Left lobe of liver (tissue), 2 donors: Measurements from ENCODE around the gene LSAMP. TPM values are rescaled to one million over a fixed set of nuclear protein-coding genes. Genes with fewer than 3 reads are reported as not detected.
"Not testable (repeated sequence)": the region's sequence is repeated elsewhere in the genome, so short reads cannot be mapped to it uniquely, and the experiment has no call there.

Source experiments
- ATAC-seq: fragments of 200-7000 bp; cut with Tn5 transposase; one replicate; pipeline ENCODE4 v1.9.1; 2020; ENCODE audit warnings: mild to moderate bottlenecking, moderate library complexity
- DNase-seq: peaks from one replicate; pipeline ENCODE4 v3.0.0-alpha.2; 2020; ENCODE audit warnings: low spot score
- total RNA-seq: library from RNA; stranded (reverse); gene quantifications from one replicate; pipeline ENCODE4 v1.2.1, GENCODE V29; 2021
- donor health status: DM: no; HTN: no; CAD: no; lungs with moderate emphysema.
- donor health status: DM: no; HTN: yes; CAD: no.

Gene LSAMP
- total RNA-seq, 1 donor from 2014 or later: 0.28 TPM

DNA sequence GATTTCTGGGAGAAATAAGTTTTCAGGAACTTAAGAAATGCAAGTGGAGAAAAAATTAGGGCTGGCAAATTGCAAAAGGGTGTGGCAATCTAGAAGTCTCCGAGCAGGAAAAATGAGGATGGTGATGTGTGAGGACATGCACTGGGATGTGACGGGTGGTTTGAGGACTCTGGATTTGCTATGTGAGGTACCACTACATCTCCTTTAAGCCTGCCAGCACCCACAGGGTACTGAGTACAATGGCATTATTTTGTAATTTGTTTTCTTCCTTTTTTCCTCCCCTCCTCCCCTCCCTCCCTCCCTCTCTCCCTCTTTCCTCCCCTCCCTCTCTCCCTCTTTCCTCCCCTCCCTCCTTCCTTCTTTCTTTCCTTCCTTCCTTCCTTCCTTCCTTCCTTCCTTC lies 584.5 kb downstream of the LSAMP start:
- DNase-seq: no peak
- ATAC-seq: no peak

DNA sequence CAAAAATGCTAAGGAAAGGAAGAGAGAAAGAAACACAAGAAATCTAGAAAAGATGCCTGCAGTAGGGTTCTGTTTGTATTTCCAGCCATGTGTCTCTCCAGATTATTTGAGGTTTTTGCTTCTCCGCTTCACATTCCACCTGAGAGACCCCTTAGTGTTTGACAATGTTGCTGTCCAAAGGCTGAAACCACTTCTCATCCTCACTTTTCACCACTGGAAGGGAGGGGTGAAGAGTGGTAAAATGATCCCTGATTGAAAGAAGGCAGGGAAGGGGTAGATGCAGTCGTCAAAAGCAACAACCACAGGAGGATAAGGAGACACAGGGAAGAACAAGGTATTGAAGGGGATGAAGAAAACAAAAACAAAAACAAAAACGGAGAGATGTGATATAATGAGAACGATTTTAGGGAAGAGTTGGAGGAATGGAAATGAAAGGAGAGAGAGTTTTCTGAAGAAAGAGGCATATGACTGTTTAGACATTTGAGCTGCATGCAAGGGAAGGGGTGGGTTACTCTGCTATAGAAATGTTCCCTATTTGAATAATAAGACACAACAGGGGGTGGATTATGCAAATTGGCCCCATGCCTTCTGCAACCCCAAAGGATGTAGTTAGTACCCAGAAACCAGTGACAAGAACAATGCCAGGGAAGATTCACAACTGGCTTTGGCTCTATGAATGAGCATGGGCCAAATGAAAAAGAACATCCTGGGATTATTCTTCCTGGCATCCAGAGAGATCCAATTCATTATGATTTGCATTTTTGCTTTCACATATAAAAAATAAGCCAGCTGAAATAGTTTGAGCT lies 586.1 kb downstream of the LSAMP start:
- DNase-seq: no peak
- no peak for ATAC-seq

DNA sequence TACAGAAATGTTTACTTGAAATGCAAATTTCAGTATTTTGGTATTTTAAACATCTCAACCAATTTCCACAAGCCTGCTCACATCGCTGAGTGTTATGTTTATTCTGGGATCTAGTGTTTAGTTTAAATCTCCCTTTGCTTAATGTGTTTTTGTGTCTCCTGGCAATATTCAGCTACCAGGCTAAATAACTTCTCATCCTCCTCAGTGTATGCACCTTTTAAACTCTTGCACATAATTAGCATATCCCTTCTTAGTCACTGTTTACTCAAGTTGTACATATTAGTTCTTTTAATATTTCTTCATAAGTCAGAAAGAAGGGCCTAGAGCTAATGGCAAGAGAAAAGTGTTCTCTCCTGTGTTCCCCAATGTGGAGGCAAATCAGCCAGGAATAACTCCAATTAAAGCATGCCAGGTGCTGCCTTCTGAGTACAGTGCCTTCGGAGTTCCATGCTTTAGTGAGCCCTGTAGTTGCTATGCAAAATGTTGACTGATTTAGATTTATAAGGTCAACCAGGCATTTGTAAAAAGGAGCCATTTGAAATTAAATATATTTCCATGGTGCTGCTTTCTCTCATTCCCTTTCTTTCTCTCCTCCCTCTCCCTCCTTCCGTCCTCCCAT lies 587.7 kb downstream of the LSAMP start:
- ATAC-seq (no peak), DNase-seq (no peak)

DNA sequence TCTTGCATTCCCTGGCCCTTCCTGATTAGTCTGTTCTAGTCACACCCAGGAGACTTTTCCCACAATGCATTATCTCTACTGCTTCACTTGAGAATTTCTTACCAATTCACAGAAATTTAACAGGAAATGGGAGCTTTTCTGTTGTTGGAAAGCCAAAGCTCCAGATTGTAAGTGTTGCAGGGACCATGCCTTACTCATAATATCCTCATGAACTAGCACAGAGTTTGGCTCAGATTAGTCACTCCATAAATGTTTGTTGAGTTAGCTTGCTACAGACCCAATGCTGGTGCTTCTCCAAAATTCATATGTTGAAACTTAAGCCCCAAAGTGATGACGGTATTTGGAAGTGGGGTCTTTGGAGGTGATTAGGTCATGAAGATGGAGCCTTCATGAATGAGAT lies 589.4 kb downstream of the LSAMP start:
- ATAC-seq (no peak), DNase-seq (no peak)

DNA sequence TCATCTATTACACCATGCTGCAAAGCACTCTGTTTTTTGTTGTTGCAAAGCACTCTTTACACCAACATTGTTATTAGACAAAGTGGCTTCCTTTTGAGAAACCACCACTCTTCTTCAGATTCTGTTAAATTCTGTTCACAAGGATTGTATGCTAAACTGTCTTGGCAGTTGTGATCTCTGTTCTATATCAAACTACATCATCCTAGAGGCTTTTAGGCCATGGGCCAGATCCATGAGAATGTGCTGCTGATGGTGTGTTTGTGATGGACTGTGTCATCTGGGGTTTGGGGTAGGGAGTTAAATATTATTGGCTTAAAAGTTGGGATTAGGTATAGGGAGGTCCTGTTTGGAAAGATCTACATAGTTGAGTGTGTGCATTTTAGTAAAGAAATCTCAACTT lies 592.2 kb downstream of the LSAMP start:
- ATAC-seq (no peak), DNase-seq (no peak)

DNA sequence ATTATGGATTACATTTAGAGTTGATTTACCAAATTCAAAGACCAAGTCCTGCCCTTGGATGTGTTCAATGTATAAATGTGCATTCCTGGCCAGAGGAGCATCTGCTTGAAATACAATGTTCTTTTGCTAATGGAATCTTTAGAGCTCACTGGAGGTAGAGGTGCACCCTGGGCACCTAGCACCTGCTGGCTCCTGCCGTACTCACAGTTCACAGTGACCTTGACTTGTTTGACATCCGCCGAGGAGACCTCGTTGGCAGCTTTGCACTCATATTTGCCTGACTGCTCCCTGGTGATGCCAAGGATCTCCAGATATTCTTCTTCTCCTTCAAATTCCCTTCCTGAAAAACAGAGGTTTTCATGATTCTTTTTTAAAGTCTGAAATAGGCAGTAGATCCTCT lies 593.0 kb downstream of the LSAMP start:
- ATAC-seq: no peak
- no peak for DNase-seq

DNA sequence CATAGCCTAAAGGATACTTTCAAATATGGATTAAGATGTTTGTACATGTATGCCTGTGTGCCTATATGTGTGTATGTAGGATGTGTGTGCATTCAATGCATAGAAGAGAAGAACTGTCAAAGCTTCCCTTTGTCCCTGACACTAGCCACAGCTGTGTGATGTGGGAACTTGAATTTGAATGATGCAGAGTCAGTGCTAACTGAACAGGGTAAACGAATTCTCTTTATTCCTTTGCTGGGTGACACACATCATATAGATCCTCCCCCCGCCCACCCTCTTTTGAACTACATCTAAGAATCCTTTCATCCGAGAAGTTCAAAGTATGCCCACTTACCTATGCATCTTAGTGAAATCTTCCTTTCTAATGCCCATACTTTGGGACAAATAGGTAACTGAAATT lies 593.7 kb downstream of the LSAMP start:
- ATAC-seq: no peak
- no peak for DNase-seq

DNA sequence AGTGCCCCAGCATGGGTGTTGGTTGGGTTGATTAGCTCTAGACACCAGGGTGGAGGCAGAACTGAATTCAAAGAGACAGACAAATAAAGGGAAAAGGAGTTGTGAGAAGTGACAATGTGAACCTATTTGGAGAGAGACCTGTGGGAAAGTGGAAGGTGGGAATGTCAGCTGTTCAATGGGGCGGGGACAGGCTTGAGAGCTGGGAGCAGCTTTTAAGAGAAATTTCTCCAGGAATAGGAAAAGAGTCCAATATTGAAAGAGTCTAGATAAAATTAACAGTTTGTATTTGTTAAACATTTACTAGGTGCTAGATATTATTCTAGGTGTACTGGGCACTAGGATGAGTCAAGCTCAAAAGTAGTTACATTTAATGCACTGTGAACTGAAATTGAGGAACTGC lies 596.6 kb downstream of the LSAMP start:
- DNase-seq: no peak
- ATAC-seq: no peak

DNA sequence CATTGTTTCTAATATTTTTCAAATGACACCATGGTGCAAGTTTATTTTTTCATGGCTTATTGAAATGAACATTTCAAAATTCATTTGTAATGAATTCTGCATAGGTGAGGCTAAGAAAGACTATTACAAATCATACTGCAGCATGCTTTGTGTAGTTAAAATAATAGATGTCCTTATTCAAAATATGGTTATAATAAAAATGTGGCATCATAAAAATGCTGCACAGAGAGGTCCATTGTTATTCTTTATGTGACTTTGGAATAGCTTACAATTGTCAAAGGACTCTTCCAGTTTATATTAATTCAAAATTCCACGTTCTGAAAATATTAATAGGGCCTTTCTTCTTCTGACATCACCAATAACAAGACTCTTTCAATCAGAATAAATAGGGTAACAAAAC lies 599.3 kb downstream of the LSAMP start:
- DNase-seq (no peak), ATAC-seq (no peak)

DNA sequence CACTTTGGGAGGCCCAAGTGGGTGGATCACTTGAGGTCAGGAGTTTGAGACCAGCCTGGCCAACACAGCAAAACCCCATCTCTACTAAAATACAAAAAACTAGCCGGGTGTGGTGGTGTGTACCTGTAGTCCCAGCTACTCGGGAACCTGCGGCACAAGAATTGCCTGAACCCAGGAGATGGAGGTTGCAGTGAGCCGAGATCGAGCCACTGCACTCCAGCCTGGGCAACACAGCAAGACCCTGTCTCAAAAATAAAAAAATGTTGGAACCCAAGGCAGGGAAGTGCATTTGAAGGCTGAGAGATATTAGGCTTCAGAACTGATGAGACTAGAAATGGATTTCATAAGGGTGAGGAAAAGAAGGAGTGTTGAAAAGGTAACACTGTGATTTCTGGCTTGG lies 600.6 kb downstream of the LSAMP start:
- ATAC-seq: not testable (repeated sequence)

DNA sequence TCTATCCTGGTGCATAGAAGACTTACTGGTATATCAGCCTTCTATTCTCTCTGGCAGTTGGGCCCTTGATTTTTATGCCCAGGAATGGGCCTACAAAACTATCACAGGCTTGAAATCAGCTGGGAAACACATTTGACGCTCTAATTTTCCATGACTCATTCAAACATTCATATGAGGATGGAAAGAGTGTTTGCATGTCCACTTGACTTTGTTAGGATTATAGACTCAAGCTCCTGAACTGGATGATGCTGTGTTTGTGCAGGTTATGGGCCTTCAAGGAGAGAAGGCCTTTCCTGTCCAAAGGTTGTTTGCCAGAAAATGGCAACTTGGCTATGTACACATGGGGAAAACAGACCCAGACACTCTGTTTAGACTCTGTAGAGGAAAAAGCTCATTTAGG lies 602.1 kb downstream of the LSAMP start:
- DNase-seq: no peak
- ATAC-seq: no peak

More for the DNA sequence above, 600.6 kb downstream of the LSAMP start:
- DNase-seq: not testable (repeated sequence)

DNA sequence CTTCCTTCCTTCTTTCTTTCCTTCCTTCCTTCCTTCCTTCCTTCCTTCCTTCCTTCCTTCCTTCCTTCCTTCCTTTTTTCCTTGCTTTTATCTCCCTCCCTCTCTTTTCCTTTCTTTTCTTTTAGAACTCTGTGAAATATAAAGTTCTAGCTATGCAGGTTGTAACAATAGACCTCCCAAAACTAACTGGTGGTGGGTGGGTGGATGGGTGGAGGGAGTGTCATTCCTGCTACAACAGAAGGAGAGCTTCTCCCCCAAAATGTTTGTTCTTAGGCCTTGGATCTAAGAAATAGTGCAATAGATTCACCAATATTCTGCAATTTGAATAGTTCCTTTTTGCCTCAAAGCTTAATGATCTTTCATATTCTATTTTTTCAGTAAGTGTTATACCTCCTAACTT lies 606.0 kb downstream of the LSAMP start:
- DNase-seq (no peak), ATAC-seq (no peak)

DNA sequence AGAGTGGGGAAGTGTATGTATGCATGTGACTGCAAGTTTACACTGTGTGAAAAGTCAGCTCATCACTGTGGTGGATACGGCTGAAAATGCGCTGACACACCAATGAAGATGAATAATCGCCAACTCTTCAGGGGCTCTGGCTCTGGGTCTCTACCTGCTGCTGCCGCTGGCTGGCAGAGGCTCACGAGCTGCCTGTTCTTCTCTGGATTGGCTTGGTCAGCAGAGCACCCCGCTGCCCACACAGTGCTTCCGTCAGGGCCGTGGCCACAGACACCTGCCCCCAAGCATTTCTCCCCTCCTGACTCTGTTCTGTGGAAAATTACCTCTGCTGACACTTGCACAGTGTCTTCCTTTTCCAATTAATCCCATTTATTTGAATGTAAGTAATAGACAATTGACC lies 606.5 kb downstream of the LSAMP start:
- no peak for DNase-seq
- no peak for ATAC-seq

DNA sequence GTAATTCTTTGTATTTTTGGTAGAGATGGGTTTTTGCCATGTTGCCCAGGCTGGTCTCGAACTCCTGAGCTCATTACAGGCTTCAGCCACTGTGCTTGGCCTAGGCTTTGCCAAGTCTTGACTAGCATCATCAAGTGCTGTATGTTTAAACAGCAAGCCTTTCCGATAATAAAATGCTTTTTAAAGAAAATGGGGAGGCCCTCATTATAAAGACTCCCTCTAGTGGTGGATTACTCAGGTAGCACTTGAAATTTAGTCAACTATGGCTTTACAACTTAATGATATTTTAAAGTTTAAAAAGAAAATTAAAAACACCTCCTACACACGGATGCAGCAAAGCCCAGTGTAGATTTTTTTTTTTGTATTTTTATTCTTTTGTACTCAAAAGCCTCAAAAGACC lies 608.3 kb downstream of the LSAMP start:
- DNase-seq (no peak), ATAC-seq (peak; percentile 57)

DNA sequence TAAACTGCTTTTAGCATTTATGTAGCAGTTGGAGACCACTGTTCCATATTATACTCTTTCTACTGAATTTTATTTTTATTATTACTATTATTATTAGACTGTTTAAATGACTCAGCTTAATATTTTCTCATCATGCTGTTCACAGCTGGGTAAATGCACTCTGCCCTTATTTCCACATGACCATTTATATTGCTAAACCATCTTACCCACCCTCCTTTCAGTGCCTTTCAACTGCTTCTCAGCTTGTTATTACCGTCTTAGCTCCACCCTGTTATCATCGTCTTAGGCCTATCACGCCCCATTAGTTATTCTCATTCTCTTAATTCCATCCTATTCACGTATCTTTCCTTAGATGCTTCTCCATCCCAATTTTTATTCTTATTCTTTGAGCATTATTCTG lies 609.3 kb downstream of the LSAMP start:
- no peak for ATAC-seq
- DNase-seq: no peak

DNA sequence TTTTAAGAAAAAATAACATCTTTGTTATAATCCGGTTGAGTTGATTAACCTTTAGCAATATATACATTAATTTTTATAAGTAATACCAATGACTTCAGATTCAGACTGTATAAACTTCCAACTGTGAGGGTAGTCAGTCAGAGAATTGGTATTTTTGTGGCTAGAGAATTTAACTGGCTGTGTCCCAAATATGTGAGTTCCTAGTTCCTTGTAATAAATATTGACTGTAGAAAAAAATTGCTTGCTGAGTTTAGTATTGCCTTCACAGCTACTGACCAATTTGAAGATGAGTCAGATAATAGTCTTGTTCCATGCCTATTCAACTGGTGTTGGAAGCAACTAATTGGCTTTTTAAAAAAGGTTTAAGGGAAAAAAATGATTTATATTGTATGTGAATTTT lies 611.2 kb downstream of the LSAMP start:
- DNase-seq (no peak), ATAC-seq (no peak)

DNA sequence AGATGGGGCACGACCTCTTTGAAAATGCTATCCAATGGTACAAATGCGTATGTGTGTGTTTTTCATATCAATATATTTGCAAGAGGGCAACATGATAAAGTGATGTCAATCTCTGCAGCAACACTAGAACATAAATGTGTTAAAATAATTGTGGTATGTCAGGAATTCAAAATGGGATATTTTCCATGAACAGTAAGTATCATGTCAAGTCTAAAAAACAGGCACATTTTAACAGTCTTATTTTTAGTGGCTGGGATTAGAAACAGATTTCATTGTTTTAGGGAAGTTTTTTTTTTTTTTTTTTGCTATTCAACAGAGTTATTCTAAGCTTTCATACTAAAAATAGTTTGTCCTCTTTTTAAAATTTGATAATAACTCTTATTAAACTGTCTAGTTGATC lies 612.2 kb downstream of the LSAMP start:
- no peak for ATAC-seq

DNA sequence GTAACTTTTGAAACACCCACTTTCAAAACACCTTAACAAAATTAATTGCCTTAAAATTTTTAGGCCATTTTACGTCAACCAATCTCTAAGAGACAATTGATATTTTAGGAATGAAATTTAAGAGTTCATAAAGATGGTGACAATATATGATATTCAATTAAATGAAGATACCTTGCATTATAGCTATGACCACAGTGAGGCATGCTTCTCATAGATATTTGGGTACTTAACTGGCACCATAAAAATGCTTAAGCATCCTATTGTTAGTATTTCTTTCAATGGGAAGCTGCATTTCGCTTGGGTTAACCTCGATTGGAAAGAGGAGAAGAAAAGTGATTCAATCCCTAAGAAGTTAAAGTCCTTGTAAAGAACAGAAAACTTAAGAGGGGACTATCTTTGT lies 613.0 kb downstream of the LSAMP start:
- no peak for DNase-seq
- no peak for ATAC-seq

More for the DNA sequence above, 612.2 kb downstream of the LSAMP start:
- DNase-seq: no peak

DNA sequence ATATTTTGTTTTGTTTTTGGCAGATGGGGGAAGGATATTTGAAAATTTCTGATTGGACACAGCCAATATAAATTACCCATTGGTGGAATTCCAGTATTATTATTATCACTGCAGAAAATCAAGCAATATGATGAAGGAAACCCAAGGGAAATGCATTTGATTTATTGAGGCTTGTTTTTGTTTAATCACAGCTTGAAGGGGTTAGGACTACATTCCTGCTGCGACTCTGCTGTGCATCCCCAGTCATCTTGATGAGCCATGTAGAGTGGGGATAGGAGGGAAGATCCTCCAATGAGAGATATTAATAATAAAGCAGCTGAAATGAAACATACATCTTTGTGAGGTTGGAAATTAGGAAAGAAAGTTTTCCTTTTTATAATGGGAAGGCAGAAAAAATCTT lies 613.4 kb downstream of the LSAMP start:
- ATAC-seq (no peak), DNase-seq (no peak)

DNA sequence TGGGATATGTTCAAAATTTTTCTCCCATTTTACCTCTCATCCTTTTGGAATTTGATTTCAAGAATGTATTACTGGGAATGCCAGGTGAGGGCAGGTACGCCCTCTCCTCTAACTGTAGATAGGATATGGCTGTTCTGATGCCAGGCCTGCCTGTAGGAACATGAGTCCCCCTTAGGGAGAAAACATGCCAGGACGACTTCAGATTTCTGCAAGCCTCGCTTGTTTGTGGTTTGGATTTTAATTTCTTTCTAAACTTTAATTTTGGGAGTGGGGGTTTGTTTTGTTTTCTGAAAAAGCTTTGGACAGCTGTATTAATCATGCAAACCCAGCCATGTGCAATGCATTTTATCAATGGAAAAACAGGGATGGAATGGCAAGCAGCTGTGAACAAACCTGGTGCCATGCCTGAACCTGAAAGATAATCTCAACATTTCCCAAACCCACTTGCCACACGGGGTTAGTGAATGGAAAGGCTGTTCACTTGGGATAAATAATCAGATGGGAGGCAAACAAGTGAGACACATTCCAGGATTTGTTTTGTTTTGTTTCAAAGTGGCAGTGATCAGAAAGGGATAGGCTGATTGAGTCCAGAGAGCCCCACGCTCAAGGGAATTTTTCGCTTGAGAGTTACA lies 614.4 kb downstream of the LSAMP start:
- ATAC-seq (no peak), DNase-seq (no peak)

DNA sequence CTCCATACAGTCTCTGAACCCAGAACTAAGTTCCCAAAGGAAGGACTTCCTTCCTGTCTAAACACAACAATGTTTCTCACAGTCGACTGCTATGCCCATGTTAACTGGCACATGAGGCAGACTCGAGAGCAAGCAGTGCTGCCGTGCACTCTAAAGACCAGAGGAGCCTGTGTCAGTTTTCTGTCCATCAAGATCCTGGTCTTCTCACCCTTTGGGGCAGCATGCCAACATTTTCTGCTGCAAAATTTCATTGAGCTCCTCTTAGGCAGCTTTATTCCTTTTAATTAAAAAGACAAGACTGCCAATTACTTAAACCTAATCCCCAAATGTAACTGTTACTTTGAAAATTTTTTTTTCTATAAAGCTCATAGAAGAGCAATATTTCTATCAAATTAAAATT lies 616.9 kb downstream of the LSAMP start:
- ATAC-seq: no peak
- DNase-seq: no peak

DNA sequence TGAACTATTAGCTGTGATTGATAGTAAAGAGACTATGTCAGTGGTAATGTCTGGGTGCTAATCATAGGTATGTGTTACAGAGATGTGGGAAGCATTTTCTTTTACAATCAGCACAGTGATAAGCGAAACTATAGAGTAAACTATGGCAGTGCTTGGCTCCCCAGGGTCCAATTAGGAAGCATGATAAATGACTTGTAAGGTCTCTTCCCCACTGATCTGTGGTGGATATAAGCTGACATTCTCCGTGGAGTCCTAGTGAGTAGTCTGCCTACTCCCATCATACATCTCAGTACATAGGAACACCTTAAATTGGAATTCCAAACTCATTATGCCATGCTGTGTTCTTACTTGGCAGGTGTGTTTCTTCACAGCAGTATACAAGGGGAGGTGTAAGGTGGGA lies 617.8 kb downstream of the LSAMP start:
- DNase-seq (no peak), ATAC-seq (no peak)
